HG03432 (cell line): ENCODE results near the gene UCN2.
"Not testable (repeated sequence)": the region's sequence is repeated elsewhere in the genome, so short reads cannot be mapped to it uniquely, and the experiment has no call there.

Experiments
- ATAC-seq: cut with Tn5 transposase; IDR thresholded peaks from one replicate; pipeline ENCODE4 v1.9.1; 2021; ENCODE audit warnings: mild to moderate bottlenecking, moderate library complexity; ENCODE audit not compliant: unreplicated experiment

Gene UCN2

DNA sequence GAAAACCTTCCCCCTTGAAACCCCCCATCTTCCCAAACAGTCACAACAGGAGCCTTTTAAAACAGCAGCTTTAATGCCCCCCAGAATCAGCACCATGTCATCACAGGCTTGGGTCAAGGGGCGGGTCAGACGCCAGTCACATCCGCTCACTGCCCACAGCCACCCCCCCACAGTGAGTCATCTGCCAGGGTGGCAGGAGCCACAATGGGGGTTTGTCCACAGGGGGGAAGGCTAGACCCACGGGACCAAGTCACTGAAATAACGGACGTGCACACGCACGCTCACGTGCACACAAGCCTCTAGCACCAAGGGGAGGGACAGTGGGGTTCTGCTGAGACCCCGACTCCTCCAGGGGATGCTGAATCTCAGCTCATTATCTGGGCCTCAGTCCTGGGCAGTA lies 441 bp upstream of the UCN2 start:
- ATAC-seq: no peak

DNA sequence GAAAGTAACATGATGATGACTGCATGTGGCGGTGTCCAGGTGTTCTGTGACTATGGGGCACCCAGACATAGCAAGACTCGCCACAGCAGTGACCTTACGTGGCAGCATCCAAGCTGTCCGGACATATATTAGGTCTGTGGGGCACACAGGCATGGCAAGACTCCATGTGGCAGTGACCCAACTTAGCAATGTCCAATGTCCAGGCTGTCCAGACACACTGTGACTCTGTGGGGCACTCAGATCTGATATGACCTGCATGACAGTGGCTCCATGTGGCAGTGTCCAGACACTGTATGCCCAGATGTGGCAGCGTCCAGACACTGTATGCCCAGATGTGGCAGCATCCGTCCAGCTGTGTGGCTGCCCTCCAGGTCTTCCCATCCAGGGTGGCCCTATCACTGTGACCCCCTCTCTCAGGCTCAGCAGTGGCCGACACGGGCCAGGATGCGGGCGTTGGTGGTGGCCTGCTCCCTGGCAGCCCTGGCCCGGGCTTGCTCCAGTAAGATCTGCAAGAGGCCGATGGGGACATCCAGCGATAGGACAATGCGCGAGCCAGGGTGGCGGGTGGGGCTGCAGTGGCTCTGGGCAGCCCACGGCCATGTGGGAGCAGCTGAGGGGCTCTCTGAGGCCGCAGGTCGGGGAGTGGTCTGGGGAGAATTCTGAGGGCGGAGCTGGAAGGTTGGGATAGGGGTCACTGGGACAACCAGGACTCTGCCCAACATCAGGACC lies 1.1 kb downstream of the UCN2 start:
- no peak for ATAC-seq

DNA sequence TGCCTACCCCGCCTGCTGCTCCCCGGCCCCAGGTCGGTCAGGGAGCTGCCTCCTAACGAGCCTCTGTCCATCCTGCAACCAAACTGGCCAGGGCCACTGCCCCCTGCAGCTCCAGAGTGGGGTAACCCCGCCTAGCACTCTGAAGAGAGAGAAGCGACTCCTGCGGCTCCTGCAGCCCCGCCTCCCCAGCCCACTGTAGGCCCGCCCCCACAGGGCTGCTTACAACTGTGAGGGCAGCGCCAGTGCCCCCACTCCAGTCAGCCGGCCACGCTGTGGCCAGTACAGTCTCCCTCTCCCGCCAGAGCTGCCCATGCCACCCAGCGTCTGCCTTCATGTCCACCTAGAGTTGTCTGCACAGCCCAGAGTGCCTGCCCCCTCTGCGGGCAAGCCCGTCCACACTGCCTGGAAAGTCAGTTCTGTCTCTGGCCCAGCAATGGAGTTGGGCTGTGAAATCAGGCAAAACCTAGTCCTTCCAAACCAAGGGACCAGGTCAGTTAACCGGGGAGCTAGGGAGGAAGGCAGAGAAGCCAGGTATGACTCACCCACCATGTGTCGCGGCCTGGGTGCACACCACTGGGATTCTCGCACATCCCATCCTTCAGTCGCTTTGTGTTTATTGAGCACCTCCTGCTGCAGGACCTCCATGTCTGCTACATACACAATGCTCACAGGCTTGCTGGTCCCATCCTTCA lies 2.4 kb downstream of the UCN2 start:
- no peak for ATAC-seq

DNA sequence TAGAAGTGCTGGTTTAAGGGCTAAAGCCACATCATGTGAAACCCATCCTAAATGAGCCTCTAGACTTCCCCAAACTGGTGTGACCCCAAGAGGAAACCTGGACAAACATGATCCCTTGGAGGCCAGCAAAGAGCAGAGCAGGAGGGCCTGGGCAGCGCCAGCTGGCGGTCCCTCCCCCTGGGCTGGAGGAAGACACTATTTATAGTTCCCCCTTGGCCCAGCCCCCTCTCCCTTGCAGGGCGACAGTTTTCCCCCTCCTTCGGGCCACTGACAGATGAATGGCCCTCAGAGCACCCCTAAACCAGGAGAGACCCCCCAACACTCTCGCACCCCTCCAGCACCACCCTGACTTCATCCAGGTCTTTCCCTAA lies 2.9 kb downstream of the UCN2 start:
- no peak for ATAC-seq

GRCh38 chr3:48558493-48559134 lies 5.0 kb downstream of the UCN2 start:
- ATAC-seq: no peak

DNA sequence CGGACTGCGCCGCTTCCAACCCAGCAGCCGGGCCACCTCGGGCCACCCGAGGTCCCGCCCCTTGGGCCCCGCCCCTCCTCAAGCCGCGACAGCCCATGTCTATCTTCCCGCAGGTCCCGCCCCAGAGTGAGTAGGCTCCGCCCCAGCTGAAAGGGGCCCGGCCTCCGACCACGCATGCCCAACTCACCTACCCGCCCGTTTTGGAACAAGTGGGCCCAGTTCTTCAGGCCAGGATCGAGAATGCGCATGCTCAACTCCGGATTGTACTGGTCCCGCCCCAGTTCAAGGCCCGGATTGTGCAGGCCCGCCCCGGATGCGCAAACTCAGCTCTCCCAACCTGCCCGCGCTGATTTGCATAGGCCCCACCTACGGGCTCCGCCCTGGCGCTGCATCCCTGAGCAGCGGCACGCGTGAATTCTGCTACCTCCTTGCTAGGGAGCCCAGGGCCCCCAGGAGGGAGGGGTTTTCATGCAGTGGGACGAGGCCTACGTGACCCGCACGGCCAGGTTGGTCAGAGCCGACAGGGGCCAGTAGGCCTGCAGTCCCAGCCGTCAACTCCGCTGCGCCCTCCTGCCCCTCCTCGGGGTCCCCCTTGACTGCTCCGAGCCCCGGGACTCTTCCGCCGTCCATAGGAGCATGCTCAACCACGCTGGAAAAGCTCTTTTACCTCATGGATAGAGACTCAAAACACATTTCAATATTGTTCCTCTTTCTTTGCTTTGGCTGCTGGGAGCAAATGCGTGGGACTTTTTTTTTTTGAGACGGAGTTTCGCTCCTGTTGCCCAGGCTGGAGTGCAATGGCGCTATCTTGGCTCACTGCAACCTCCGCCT lies 6.6 kb downstream of the UCN2 start, which contains the start of gene PFKFB4:
Gene PFKFB4, minus strand, starts transcription at position 8 of the 831 bp plus-strand sequence. CDS start 26 bp downstream, outside the sequence.
- ATAC-seq: peak; percentile 90

- ATAC-seq: no peak
These were observed 7.4 kb downstream of the UCN2 start for GRCh38 chr3:48555949-48556795.

DNA sequence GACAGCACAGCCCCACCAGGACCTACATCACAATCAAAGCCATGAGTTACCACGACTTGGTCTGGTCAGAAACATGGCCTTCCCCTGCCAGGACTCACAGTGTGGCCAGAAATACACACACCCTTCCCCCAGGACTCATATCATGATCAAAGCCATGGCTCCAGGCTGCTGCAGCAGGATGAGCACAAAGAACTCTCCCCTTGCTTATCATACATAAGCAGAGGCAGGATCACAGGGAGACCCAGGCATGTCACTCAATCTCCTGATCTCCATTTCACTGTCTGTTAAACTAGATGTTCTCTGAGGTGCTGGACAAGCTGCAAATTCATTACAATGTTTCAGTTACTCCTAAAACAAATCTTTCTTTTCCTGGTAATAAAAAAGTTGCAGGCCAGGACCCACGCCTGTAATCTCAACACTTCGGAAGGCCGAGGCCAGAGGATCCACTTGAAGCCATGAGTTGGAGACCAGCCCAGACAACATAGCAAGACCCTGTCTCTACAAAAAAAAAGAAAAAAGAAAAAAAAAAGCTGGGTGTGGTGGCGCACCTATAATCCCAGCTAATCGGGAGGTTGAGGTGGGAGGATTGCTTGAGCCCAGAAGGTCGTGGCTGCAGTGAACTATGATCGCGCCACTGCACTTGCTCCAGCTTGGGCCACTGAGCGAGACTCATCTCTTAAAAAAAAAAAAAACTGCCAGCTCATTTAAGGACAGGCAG lies 8.2 kb downstream of the UCN2 start:
- ATAC-seq: no peak

DNA sequence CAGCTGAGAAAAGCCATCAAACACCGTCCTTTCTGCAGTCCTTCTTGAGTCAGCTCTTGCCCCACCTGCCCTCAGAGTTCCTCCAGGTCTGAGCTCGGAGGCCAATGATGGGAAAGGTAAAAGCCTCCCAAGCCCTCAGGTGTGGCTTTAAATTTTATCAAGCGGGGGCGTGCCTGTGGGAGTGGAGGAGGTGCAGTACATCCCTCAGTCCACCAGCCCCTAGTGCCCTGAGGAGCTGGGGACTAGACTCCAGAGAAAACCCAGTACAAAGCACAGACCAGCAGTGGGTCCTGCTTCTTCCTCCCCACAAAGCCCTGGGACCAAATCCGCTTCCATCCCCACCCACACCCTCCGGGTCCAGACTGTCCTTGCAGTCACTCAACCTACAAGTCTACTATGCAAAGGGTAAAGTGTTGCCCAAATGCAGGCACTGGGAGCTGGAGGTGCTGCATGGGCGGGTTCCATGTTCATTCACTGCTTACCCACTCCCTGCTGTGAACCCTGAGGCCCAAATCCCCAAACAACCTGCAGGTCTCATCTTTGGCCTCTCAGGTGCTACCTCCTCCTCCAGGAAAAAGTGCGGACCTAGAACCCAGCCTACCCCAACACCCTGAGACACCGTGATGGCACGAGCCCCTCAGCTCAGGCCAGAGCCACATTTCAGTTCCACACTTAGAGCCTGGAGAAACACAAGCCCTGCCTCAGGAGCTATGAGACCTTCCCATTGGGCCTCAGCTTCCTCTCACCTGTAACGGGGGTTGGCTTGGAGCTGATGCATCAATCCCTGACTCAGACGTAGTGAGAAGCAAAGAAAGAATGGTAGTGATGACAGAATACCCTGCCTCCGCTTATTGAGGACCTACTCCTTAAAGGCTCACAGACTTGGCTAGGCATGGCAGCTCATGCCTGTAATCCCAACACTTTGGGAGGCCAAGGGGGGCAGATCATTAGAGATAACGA lies 9.4 kb downstream of the UCN2 start:
- no peak for ATAC-seq

- ATAC-seq: no peak
These were observed 10.2 kb downstream of the UCN2 start for GRCh38 chr3:48553361-48553760.

DNA sequence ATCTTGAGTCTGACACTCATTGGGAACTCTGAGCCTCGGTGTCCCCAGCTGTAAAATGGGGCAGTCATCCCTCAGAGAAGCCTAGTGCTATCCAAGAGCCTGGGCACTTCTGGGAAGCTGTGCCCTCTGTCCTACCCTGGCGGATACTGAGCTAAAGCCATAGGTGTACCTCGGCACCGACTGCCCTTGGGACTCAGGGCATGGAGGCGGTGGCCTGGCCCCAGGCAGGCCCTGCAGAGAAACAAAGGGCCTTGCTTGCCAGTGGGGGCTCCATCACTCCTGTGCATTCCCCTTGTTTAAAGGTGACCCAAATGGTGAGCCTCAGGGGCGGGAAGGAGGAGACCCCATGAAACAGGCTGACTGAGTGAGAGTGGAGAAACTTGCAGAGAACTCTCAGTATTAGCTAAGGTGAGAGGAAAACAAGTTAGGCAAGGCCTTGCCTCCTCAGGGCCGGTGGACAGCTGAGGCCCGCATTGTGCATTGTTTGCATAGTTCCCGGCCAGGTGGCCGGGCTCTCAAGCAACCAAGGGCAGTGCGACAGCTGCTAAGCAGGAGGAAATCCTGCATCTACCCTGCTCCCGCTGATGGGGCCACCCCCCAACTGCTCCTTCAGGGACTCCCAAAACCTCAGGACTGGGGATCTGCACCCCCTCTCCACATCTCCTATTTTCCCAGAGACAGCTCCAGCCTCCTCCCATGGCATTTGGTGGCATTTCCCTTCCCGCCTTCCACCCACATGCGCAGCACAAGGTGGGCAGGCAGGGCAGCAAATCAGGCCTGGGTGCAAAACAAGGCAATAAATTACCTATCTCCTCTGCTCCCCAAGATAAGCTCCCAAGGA lies 11.2 kb downstream of the UCN2 start:
- no peak for ATAC-seq

- not testable (repeated sequence) for ATAC-seq
These were observed 11.9 kb downstream of the UCN2 start for GRCh38 chr3:48551651-48552050.

- ATAC-seq: no peak
These were observed 14.6 kb downstream of the UCN2 start for GRCh38 chr3:48548729-48549705.

DNA sequence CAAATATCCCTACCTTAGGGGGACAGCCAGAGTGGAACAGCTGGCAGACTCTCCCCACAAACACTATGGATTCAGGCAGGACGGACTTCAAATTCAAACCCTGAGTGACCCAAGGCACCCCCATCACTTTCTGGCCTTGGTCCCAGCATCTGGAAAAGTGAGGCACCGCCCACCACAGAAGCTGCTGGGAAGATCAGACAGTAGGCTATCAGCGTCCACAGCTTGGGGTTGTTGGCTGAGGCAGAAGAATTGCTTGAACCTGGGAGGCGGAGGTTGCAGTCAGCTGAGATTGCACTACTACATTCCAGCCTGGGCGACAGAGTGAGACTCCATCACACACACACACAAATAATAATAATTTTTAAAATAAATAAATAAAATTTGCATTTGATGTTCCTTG lies 15.5 kb downstream of the UCN2 start:
- ATAC-seq: no peak

GRCh38 chr3:48546203-48546829 lies 17.3 kb downstream of the UCN2 start:
- no peak for ATAC-seq

- no peak for ATAC-seq
These were observed 19.4 kb downstream of the UCN2 start for GRCh38 chr3:48544141-48544540.
